ENCODE results near the gene WWOX. TPM values are rescaled to one million over a fixed set of nuclear protein-coding genes. Genes with fewer than 3 reads are reported as not detected.

Gene WWOX
- polyA plus RNA-seq, 1 donor from 2014 or later: 25.6 TPM

DNA sequence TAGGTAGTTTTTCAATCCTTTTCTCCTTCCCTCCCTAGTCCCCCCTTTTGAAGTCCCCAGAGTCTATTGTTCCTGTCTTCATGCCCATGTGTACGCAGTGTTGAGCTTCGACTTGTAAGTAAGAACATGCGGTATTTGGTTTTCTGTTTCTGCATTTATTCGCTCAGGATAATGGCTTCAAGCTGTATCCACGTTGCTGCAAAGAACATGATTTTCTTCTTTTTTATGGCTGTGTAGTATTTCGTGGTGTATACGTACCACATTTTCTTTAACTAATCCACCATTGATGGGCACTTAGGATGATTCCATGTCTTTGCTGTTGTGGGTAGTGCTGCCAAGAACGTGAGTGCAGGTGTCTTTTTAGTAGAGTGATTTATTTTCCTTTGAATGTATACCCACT, 651.2 kb downstream of the WWOX start:
- Histone ChIP-seq H2AFZ (ENCODE audit: low read depth, low read length) (no peak overlapping the region), H3K36me3 (ENCODE audit: insufficient read depth, low read length) (no peaks in the 10 kb centered on the region), H3F3A (ENCODE audit: insufficient read depth, low read length, poor library complexity, severe bottlenecking) (no peaks in the 10 kb centered on the region), H3K9me2 (ENCODE audit: insufficient read depth, low read length) (no peaks in the 10 kb centered on the region), H4K20me1 (ENCODE audit: insufficient read depth) (no peaks in the 10 kb centered on the region), H3K4me3 (ENCODE audit: low read length) (no peak overlapping the region), H3K4me2 (ENCODE audit: low read length) (no peak overlapping the region), H3K9ac (ENCODE audit: low read length) (no peak overlapping the region), H3K27me3 (ENCODE audit: insufficient read depth, low read depth, low read length) (no peaks in the 10 kb centered on the region), H3K9me3 (ENCODE audit: low read length) (no peaks in the 10 kb centered on the region), H3K27ac (ENCODE audit: low read length) (no peak overlapping the region), H3K79me2 (replicated peaks; ENCODE audit: insufficient read depth, low read length) (no peaks in the 10 kb centered on the region)
- no peak for TF ChIP-seq MXI1 (conservative IDR thresholded peaks at IDR 0.05; ENCODE audit: poor library complexity, severe bottlenecking)
- no peak for TF ChIP-seq EP300 (conservative IDR thresholded peaks at IDR 0.05; ENCODE audit: poor library complexity, severe bottlenecking)
- no peak for TF ChIP-seq TAF1 (IDR thresholded peaks at IDR 0.05; ENCODE audit: low read depth)
- TF ChIP-seq, protein P1, sequence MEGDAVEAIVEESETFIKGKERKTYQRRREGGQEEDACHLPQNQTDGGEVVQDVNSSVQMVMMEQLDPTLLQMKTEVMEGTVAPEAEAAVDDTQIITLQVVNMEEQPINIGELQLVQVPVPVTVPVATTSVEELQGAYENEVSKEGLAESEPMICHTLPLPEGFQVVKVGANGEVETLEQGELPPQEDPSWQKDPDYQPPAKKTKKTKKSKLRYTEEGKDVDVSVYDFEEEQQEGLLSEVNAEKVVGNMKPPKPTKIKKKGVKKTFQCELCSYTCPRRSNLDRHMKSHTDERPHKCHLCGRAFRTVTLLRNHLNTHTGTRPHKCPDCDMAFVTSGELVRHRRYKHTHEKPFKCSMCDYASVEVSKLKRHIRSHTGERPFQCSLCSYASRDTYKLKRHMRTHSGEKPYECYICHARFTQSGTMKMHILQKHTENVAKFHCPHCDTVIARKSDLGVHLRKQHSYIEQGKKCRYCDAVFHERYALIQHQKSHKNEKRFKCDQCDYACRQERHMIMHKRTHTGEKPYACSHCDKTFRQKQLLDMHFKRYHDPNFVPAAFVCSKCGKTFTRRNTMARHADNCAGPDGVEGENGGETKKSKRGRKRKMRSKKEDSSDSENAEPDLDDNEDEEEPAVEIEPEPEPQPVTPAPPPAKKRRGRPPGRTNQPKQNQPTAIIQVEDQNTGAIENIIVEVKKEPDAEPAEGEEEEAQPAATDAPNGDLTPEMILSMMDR (IDR thresholded peaks at IDR 0.05; ENCODE audit: poor library complexity, severe bottlenecking): no peak
- no peak for TF ChIP-seq EZH2 (IDR thresholded peaks at IDR 0.05; ENCODE audit: borderline replicate concordance, insufficient read depth, low read length, poor library complexity, severe bottlenecking)
- TF ChIP-seq SMC3 (conservative IDR thresholded peaks at IDR 0.05; ENCODE audit: poor library complexity): no peak
- TF ChIP-seq RAD21 (conservative IDR thresholded peaks at IDR 0.05): no peak
- no peak for TF ChIP-seq POLR2AphosphoS5 (IDR thresholded peaks at IDR 0.05)
- TF ChIP-seq, protein P2, sequence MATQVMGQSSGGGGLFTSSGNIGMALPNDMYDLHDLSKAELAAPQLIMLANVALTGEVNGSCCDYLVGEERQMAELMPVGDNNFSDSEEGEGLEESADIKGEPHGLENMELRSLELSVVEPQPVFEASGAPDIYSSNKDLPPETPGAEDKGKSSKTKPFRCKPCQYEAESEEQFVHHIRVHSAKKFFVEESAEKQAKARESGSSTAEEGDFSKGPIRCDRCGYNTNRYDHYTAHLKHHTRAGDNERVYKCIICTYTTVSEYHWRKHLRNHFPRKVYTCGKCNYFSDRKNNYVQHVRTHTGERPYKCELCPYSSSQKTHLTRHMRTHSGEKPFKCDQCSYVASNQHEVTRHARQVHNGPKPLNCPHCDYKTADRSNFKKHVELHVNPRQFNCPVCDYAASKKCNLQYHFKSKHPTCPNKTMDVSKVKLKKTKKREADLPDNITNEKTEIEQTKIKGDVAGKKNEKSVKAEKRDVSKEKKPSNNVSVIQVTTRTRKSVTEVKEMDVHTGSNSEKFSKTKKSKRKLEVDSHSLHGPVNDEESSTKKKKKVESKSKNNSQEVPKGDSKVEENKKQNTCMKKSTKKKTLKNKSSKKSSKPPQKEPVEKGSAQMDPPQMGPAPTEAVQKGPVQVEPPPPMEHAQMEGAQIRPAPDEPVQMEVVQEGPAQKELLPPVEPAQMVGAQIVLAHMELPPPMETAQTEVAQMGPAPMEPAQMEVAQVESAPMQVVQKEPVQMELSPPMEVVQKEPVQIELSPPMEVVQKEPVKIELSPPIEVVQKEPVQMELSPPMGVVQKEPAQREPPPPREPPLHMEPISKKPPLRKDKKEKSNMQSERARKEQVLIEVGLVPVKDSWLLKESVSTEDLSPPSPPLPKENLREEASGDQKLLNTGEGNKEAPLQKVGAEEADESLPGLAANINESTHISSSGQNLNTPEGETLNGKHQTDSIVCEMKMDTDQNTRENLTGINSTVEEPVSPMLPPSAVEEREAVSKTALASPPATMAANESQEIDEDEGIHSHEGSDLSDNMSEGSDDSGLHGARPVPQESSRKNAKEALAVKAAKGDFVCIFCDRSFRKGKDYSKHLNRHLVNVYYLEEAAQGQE (IDR thresholded peaks at IDR 0.05; ENCODE audit: borderline replicate concordance): no peak

DNA sequence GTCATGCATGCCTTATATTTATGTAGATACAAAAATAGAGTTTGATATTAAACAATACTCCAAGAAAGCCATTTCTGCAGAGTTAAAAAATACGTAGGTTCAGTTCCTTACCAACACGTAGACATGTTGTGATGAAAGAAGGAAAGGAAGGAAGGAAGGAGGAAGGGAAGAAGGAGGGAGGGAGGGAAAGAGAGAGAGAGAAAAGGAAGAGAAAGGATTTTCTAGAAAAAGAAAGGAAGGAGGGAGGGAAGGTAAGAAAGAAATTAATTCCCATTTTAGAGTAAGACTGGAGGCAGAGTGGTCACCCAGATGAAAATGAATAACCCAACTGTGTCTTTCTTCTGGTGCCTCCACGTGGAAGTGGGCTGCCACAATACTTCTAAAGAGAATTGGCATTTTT, 652.1 kb downstream of the WWOX start:
- H3K79me2 ChIP-seq (replicated peaks; ENCODE audit: insufficient read depth, low read length): no peaks in the 10 kb centered on the region
- H3K27ac ChIP-seq (ENCODE audit: low read length): no peak overlapping the region
- no peak overlapping the region for H3K9ac ChIP-seq (ENCODE audit: low read length)
- no peak overlapping the region for H3K4me2 ChIP-seq (ENCODE audit: low read length)
- H3K9me2 ChIP-seq (ENCODE audit: insufficient read depth, low read length): no peaks in the 10 kb centered on the region
- no peaks in the 10 kb centered on the region for H3K27me3 ChIP-seq (ENCODE audit: insufficient read depth, low read depth, low read length)
- H2AFZ ChIP-seq (ENCODE audit: low read depth, low read length): no peak overlapping the region
- TF ChIP-seq TAF1 (IDR thresholded peaks at IDR 0.05; ENCODE audit: low read depth) (no peak), POLR2AphosphoS5 (IDR thresholded peaks at IDR 0.05) (no peak), EP300 (conservative IDR thresholded peaks at IDR 0.05; ENCODE audit: poor library complexity, severe bottlenecking) (no peak)
- TF ChIP-seq, protein P1 (IDR thresholded peaks at IDR 0.05; ENCODE audit: poor library complexity, severe bottlenecking): no peak
- H3K4me3 ChIP-seq (ENCODE audit: low read length): no peak overlapping the region
- no peaks in the 10 kb centered on the region for H3K36me3 ChIP-seq (ENCODE audit: insufficient read depth, low read length)
- H4K20me1 ChIP-seq (ENCODE audit: insufficient read depth): no peaks in the 10 kb centered on the region
- no peaks in the 10 kb centered on the region for H3F3A ChIP-seq (ENCODE audit: insufficient read depth, low read length, poor library complexity, severe bottlenecking)
- no peaks in the 10 kb centered on the region for H3K9me3 ChIP-seq (ENCODE audit: low read length)

All from neural cell (in vitro differentiated cells).